Fibroblast of lung (primary cell): ENCODE data around the gene RBFOX1.

ENCODE experiments used
- EZH2 ChIP-seq: IDR thresholded peaks from 2 replicates; pipeline ENCODE4 v1.5.1; 2012; ENCODE audit warnings: low read length, control low read depth, mild to moderate bottlenecking; ENCODE audit errors: missing control alignments
- TF ChIP-seq, protein P1 (sequence below), 2 donors: IDR thresholded peaks in 1 of 2; conservative IDR thresholded peaks in 1 of 2; 1 replicate in 1 of 2; 2 replicates in 1 of 2; pipeline ENCODE4 v1.5.1; 2011 to 2012; ENCODE audit warnings: low read length in 2 of 2, control low read depth in 1 of 2, inconsistent platforms in 1 of 2, low read depth in 1 of 2, mild to moderate bottlenecking in 1 of 2

DNA sequence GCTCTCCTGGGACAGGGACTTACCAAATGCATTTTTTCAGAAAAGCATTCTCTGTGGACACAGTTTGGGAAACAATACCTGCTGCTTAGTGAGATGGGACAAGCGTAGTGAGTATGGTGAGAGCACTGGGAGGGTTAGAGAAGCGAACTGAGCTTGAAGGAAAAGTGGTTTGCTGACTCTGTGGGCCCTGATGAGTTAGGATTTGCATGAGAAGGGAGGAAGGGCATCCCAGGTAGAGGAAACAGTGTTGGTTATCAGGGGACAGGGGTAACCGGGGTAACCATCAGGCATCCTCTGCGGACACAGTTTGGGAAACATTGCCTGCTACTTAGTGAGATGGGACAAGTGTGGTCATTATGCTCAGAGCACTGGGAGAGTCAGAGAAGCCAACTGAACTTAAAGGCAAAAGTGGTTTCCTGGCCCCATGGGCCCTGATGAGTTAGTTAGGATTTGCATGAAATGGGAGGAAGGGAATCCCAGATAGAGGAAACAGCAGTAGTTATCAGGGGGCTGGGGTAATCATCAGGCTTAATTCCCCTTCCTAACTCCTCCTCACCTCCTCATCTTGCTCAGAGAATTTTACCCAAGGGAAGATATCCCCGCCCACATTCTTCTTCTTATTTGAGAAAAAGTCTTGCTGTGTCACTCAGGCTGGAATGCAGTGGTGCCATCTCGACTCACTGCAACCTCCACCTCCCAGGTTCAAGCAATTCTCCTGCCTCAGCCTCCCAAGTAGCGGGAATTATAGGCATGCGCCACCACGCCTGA, 319.3 kb downstream of the RBFOX1 start:
- no peak for TF ChIP-seq EZH2
- TF ChIP-seq, protein P1, sequence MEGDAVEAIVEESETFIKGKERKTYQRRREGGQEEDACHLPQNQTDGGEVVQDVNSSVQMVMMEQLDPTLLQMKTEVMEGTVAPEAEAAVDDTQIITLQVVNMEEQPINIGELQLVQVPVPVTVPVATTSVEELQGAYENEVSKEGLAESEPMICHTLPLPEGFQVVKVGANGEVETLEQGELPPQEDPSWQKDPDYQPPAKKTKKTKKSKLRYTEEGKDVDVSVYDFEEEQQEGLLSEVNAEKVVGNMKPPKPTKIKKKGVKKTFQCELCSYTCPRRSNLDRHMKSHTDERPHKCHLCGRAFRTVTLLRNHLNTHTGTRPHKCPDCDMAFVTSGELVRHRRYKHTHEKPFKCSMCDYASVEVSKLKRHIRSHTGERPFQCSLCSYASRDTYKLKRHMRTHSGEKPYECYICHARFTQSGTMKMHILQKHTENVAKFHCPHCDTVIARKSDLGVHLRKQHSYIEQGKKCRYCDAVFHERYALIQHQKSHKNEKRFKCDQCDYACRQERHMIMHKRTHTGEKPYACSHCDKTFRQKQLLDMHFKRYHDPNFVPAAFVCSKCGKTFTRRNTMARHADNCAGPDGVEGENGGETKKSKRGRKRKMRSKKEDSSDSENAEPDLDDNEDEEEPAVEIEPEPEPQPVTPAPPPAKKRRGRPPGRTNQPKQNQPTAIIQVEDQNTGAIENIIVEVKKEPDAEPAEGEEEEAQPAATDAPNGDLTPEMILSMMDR (conservative IDR thresholded peaks at IDR 0.05 in 1 of 2, IDR thresholded peaks at IDR 0.05 in 1 of 2; ENCODE audit: low read depth in 1 of 2, low read length in 2 of 2), result no peak
